Stimulated activated CD8-positive, alpha-beta memory T cell treated with anti-CD3 and anti-CD28 coated beads, Interleukin-12 subunit alpha, Interleukin-12 subunit beta, amount 100 ng/mL, for 1 hour (primary cell): ENCODE results near the gene TMEM134.
"Not testable (repeated sequence)": the region's sequence is repeated elsewhere in the genome, so short reads cannot be mapped to it uniquely, and the experiment has no call there.

Experiments used
- DNase-seq: peaks from one replicate; pipeline ENCODE4 v3.0.0-alpha.2; 2020; ENCODE audit warnings: low read depth

The TMEM134 gene

GRCh38 chr11:67438158-67438902 lies 30.7 kb downstream of the TMEM134 start:
- peak; percentile 49 for DNase-seq

- DNase-seq = no peak
These were observed 31.3 kb downstream of the TMEM134 start for GRCh38 chr11:67437809-67438157.

- peak; percentile 62 for DNase-seq
These were observed 31.8 kb downstream of the TMEM134 start, which contains the start of gene PTPRCAP for GRCh38 chr11:67437082-67437808. PTPRCAP (minus strand) TSS chr11:67437682; CDS start chr11:67437619, 63 bp downstream.

GRCh38 chr11:67436459-67437081 lies 32.5 kb downstream of the TMEM134 start:
- no peak for DNase-seq

- no peak for DNase-seq
These were observed 33.2 kb downstream of the TMEM134 start for GRCh38 chr11:67435727-67436458.

GRCh38 chr11:67435031-67435726 lies 33.9 kb downstream of the TMEM134 start:
- DNase-seq = no peak

- DNase-seq = no peak
These were observed 34.6 kb downstream of the TMEM134 start for GRCh38 chr11:67434395-67434881.

GRCh38 chr11:67433536-67434394 lies 35.3 kb downstream of the TMEM134 start:
- DNase-seq = no peak

- no peak for DNase-seq
These were observed 36.2 kb downstream of the TMEM134 start for GRCh38 chr11:67432655-67433349.

GRCh38 chr11:67431346-67432249 lies 37.5 kb downstream of the TMEM134 start:
- no peak for DNase-seq

GRCh38 chr11:67429722-67430121 lies 39.3 kb downstream of the TMEM134 start:
- no peak for DNase-seq

GRCh38 chr11:67429038-67429668 lies 39.9 kb downstream of the TMEM134 start:
- DNase-seq = no peak

- DNase-seq = peak; percentile 100
These were observed 40.7 kb downstream of the TMEM134 start, which contains the start of gene RPS6KB2 for GRCh38 chr11:67428052-67429001. RPS6KB2 (plus strand) TSS chr11:67428494; CDS start chr11:67428546, 52 bp downstream.

- DNase-seq = not testable (repeated sequence)
These were observed 41.6 kb downstream of the TMEM134 start for GRCh38 chr11:67427364-67427859.

- DNase-seq = no peak
These were observed 45.0 kb downstream of the TMEM134 start for GRCh38 chr11:67423891-67424613.

GRCh38 chr11:67423466-67423865 lies 45.6 kb downstream of the TMEM134 start:
- no peak for DNase-seq
